Fibroblast of skin of scalp (primary cell): ENCODE measurements around the gene DOCK8.
"Not testable (repeated sequence)": the region's sequence is repeated elsewhere in the genome, so short reads cannot be mapped to it uniquely, and the experiment has no call there.

Experiments
- DNase-seq: peaks from one replicate; pipeline ENCODE4 v3.0.0-alpha.2; 2013

Gene DOCK8

GRCh38 chr9:224582-225520 is 10.2 kb downstream of the DOCK8 start:
- no peak for DNase-seq

GRCh38 chr9:227860-228259 is 13.2 kb downstream of the DOCK8 start:
- no peak for DNase-seq

- no peak for DNase-seq
Measured at GRCh38 chr9:228929-229695, 14.4 kb downstream of the DOCK8 start.

- DNase-seq: not testable (repeated sequence)
Measured at GRCh38 chr9:231625-232024, 17.0 kb downstream of the DOCK8 start.

GRCh38 chr9:233708-234107 is 19.0 kb downstream of the DOCK8 start:
- DNase-seq: not testable (repeated sequence)

- DNase-seq: no peak
Measured at GRCh38 chr9:237141-237857, 22.6 kb downstream of the DOCK8 start.

GRCh38 chr9:237858-238345 is 23.2 kb downstream of the DOCK8 start:
- no peak for DNase-seq

GRCh38 chr9:242461-243080 is 27.9 kb downstream of the DOCK8 start:
- no peak for DNase-seq

- DNase-seq: no peak
Measured at GRCh38 chr9:248278-248961, 33.8 kb downstream of the DOCK8 start.

- no peak for DNase-seq
Measured at GRCh38 chr9:249025-249424, 34.4 kb downstream of the DOCK8 start.

GRCh38 chr9:250039-250438 is 35.4 kb downstream of the DOCK8 start:
- DNase-seq: no peak

GRCh38 chr9:250625-251024 is 36.0 kb downstream of the DOCK8 start:
- DNase-seq: no peak

- DNase-seq: no peak
Measured at GRCh38 chr9:251398-251797, 36.7 kb downstream of the DOCK8 start.

GRCh38 chr9:253539-253938 is 38.9 kb downstream of the DOCK8 start:
- DNase-seq: no peak

- no peak for DNase-seq
Measured at GRCh38 chr9:254516-254915, 39.9 kb downstream of the DOCK8 start.

GRCh38 chr9:257957-258356 is 43.3 kb downstream of the DOCK8 start:
- no peak for DNase-seq

GRCh38 chr9:259405-260404 is 45.0 kb downstream of the DOCK8 start:
- no peak for DNase-seq

- no peak for DNase-seq
Measured at GRCh38 chr9:264231-264630, 49.6 kb downstream of the DOCK8 start.

- DNase-seq: no peak
Measured at GRCh38 chr9:265209-265870, 50.7 kb downstream of the DOCK8 start.

- DNase-seq: no peak
Measured at GRCh38 chr9:266228-266627, 51.6 kb downstream of the DOCK8 start.
